Adrenal gland (tissue), 5 donors: ENCODE results near the gene GALNT18.

Experiments
- CTCF ChIP-seq, 6 experiments: fragments of 450-650 bp in 4 of 6; fragments of 200-600 bp in 2 of 6; sonication (generic) in 1 of 6; IDR thresholded peaks; 1 replicate in 5 of 6; 2 replicates in 1 of 6; pipeline versions ENCODE4 v1.5.1 to v1.8.0; 2016 to 2021; ENCODE audit warnings: antibody characterized with exemption in 6 of 6, mild to moderate bottlenecking in 2 of 6, moderate library complexity in 1 of 6
- POLR2A ChIP-seq, 2 donors: fragments of 450-650 bp; IDR thresholded peaks; one replicate each; pipeline ENCODE4 v1.6.1; 2017; ENCODE audit warnings: antibody characterized with exemption in 2 of 2, mild to moderate bottlenecking in 2 of 2, moderate library complexity in 1 of 2
- donor health status: DM: no; HTN: no; CAD: no.

GRCh38 chr11:11294551-11294855, 327.3 kb downstream of the GALNT18 start:
- TF ChIP-seq CTCF (IDR thresholded peaks at IDR 0.05) (no peak), POLR2A (IDR thresholded peaks at IDR 0.05) (no peak)
